GM23338 (cell line): ENCODE data around the gene FLOT1. TPM values are rescaled to one million over a fixed set of nuclear protein-coding genes. Genes with fewer than 3 reads are reported as not detected.

ENCODE experiments used
- ATAC-seq: fragments of 200-7000 bp; cut with Tn5 transposase; 3 replicates; pipeline ENCODE4 v1.9.1; 2020
- DNase-seq: peaks from one replicate; pipeline ENCODE4 v3.0.0-alpha.2; 2015; ENCODE audit warnings: low spot score
- H2AFZ ChIP-seq: fragments of 200-600 bp; sonication (generic); 2 replicates; pipeline ENCODE4 v1.8.0; 2016; ENCODE audit warnings: antibody characterized with exemption, mild to moderate bottlenecking, moderate library complexity
- H3F3A ChIP-seq: fragments of 200-600 bp; sonication (generic); replicated peaks from 2 replicates; pipeline ENCODE4 v1.8.0; 2017; ENCODE audit warnings: antibody characterized with exemption, mixed run types, low read depth
- H3K27ac ChIP-seq: fragments of 200-600 bp; sonication (generic); 2 replicates; pipeline ENCODE4 v1.6.1; 2016; ENCODE audit warnings: low read depth
- H3K27me3 ChIP-seq: fragments of 200-600 bp; sonication (generic); 2 replicates; pipeline ENCODE4 v1.8.0; 2016; ENCODE audit warnings: mild to moderate bottlenecking, mixed run types, moderate library complexity; ENCODE audit not compliant: insufficient read depth
- H3K36me3 ChIP-seq: fragments of 200-600 bp; sonication (generic); 2 replicates; pipeline ENCODE4 v1.8.0; 2016; ENCODE audit warnings: mild to moderate bottlenecking; ENCODE audit not compliant: insufficient read depth
- H3K4me1 ChIP-seq: fragments of 200-600 bp; sonication (generic); 2 replicates; pipeline ENCODE4 v1.8.0; 2016; ENCODE audit warnings: mild to moderate bottlenecking, moderate library complexity; ENCODE audit not compliant: insufficient read depth
- H3K4me2 ChIP-seq: fragments of 200-600 bp; sonication (generic); 2 replicates; pipeline ENCODE4 v1.7.1; 2017; ENCODE audit warnings: mixed run types
- H3K4me3 ChIP-seq: fragments of 200-600 bp; sonication (generic); 2 replicates; pipeline ENCODE4 v1.6.1; 2016; ENCODE audit warnings: mixed run types
- H3K79me2 ChIP-seq: fragments of 200-600 bp; sonication (generic); replicated peaks from 2 replicates; pipeline ENCODE4 v1.8.0; 2017; ENCODE audit warnings: mild to moderate bottlenecking; ENCODE audit not compliant: insufficient read depth
- H3K9me2 ChIP-seq: fragments of 200-600 bp; sonication (generic); 2 replicates; pipeline ENCODE4 v1.8.0; 2017; ENCODE audit not compliant: insufficient read depth
- H4K20me1 ChIP-seq: fragments of 200-600 bp; sonication (generic); replicated peaks from 2 replicates; pipeline ENCODE4 v1.8.0; 2017; ENCODE audit warnings: mild to moderate bottlenecking; ENCODE audit not compliant: insufficient read depth
- H3K27ac Mint-ChIP-seq: 2 replicates; pipeline ENCODE4 v1.8.0; 2020; ENCODE audit warnings: inconsistent platforms, mild to moderate bottlenecking, moderate library complexity, mixed read lengths
- H3K27me3 Mint-ChIP-seq: 3 replicates; pipeline ENCODE4 v1.8.0; 2022; ENCODE audit warnings: low read depth, mild to moderate bottlenecking, moderate library complexity, mixed read lengths, inconsistent platforms; ENCODE audit not compliant: insufficient read depth, poor library complexity
- H3K36me3 Mint-ChIP-seq: 3 replicates; pipeline ENCODE4 v1.8.0; 2021; ENCODE audit warnings: low read depth, mild to moderate bottlenecking, inconsistent platforms, moderate library complexity, mixed read lengths
- H3K4me1 Mint-ChIP-seq: 3 replicates; pipeline ENCODE4 v1.8.0; 2020; ENCODE audit warnings: mild to moderate bottlenecking, inconsistent platforms, mixed read lengths
- H3K4me3 Mint-ChIP-seq: 3 replicates; pipeline ENCODE4 v1.8.0; 2021; ENCODE audit warnings: moderate library complexity, mild to moderate bottlenecking, inconsistent platforms, mixed read lengths
- H3K9me3 Mint-ChIP-seq: 3 replicates; pipeline ENCODE4 v1.8.0; 2020; ENCODE audit warnings: moderate library complexity, mild to moderate bottlenecking, inconsistent platforms, mixed read lengths
- CREB1 ChIP-seq: fragments of 250-450 bp; sonication (Bioruptor Pico); IDR thresholded peaks from 2 replicates; pipeline ENCODE4 v1.5.0; 2020; ENCODE audit warnings: low read depth, mild to moderate bottlenecking, moderate library complexity
- CTCF ChIP-seq, 2 experiments: fragments of 200-600 bp in 1 of 2; sonication (generic) in 1 of 2; conservative IDR thresholded peaks; 2 replicates each; pipeline versions ENCODE4 v1.5.1 to v1.6.1; 2016 to 2017; ENCODE audit warnings: antibody characterized with exemption in 2 of 2, low read depth in 2 of 2, mild to moderate bottlenecking in 2 of 2, moderate library complexity in 1 of 2
- EZH2 ChIP-seq: fragments of 200-600 bp; sonication (generic); IDR thresholded peaks from one replicate; pipeline ENCODE4 v1.8.0; 2017; ENCODE audit warnings: antibody characterized with exemption, mild to moderate bottlenecking, low read depth; ENCODE audit not compliant: unreplicated experiment
- EZH2phosphoT487 ChIP-seq: fragments of 200-600 bp; sonication (generic); IDR thresholded peaks from one replicate; pipeline ENCODE4 v1.8.1; 2018; ENCODE audit warnings: antibody characterized with exemption; ENCODE audit not compliant: unreplicated experiment
- JUNB ChIP-seq: IDR thresholded peaks from one replicate; pipeline ENCODE4 v1.6.1; 2016; ENCODE audit warnings: antibody characterized with exemption; ENCODE audit not compliant: unreplicated experiment
- NANOG ChIP-seq: IDR thresholded peaks from 2 replicates; pipeline ENCODE4 v1.6.1; 2016; ENCODE audit warnings: antibody characterized with exemption, borderline replicate concordance
- POLR2AphosphoS5 ChIP-seq: IDR thresholded peaks from 2 replicates; pipeline ENCODE4 v1.6.1; 2016; ENCODE audit warnings: antibody characterized with exemption, low read depth
- ZNF114 ChIP-seq: fragments of 250-450 bp; sonication (Bioruptor Pico); IDR thresholded peaks from 2 replicates; pipeline ENCODE4 v1.5.0; 2020; ENCODE audit warnings: mild to moderate bottlenecking, moderate library complexity
- ZNF331 ChIP-seq: fragments of 250-450 bp; sonication (Bioruptor Pico); IDR thresholded peaks from 2 replicates; pipeline ENCODE4 v1.5.0; 2020; ENCODE audit warnings: low read depth, mild to moderate bottlenecking, moderate library complexity
- polyA plus RNA-seq: library from polyadenylated mRNA; unstranded; fragments of >200 nt; fragmentation: Nextera tagmentation; extraction: Ambion mirVana; gene quantifications from 2 replicates; pipeline ENCODE4 v1.2.1, GENCODE V29; 2016
- total RNA-seq: library from RNA; depleted of rRNA; stranded (reverse); fragments of >200 nt; shearing (Covaris generic); gene quantifications from 2 replicates; pipeline ENCODE4 v1.2.3, GENCODE V29; 2014
- TF ChIP-seq, protein P1 (sequence below): IDR thresholded peaks from one replicate; pipeline ENCODE4 v1.6.1; 2018; ENCODE audit warnings: antibody characterized with exemption; ENCODE audit not compliant: unreplicated experiment
- TF ChIP-seq, protein P2 (sequence below): IDR thresholded peaks from 2 replicates; pipeline ENCODE4 v1.6.1; 2016; ENCODE audit warnings: antibody characterized with exemption

Gene FLOT1
- total and polyA plus RNA-seq, 2 experiments from 2014 or later: 72.2 to 94.5 TPM

DNA sequence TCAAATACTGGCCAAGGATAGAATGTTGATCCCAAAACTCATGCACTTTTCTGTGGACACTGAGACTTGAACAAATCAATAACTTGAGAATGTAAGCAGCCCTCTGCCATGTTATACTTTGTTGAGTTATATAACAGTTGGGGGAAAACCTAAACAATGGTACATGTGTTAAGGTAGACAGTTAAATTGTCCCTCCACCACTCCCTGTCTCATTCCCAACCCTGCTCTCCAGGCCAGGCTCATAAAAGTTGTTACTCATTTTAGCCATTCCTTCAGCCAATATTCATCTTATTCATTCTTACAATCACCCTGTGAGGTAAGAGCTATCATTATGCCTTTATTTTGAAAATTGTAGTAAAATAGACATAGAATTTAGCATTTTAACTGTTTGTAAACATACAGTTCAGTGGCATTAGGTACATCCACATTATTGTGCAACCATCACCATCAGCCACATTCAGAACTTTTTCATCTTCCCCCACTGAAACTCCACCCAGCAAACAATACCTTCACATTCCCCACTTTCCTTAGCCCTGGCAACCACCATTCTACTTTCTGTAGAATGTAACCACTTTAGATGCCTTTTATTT, 40.0 kb upstream of the FLOT1 start (continued):
- TF ChIP-seq CTCF (conservative IDR thresholded peaks at IDR 0.05; ENCODE audit: low read depth in 2 of 2) (no peak), POLR2AphosphoS5 (no peak)
- TF ChIP-seq, protein P1, sequence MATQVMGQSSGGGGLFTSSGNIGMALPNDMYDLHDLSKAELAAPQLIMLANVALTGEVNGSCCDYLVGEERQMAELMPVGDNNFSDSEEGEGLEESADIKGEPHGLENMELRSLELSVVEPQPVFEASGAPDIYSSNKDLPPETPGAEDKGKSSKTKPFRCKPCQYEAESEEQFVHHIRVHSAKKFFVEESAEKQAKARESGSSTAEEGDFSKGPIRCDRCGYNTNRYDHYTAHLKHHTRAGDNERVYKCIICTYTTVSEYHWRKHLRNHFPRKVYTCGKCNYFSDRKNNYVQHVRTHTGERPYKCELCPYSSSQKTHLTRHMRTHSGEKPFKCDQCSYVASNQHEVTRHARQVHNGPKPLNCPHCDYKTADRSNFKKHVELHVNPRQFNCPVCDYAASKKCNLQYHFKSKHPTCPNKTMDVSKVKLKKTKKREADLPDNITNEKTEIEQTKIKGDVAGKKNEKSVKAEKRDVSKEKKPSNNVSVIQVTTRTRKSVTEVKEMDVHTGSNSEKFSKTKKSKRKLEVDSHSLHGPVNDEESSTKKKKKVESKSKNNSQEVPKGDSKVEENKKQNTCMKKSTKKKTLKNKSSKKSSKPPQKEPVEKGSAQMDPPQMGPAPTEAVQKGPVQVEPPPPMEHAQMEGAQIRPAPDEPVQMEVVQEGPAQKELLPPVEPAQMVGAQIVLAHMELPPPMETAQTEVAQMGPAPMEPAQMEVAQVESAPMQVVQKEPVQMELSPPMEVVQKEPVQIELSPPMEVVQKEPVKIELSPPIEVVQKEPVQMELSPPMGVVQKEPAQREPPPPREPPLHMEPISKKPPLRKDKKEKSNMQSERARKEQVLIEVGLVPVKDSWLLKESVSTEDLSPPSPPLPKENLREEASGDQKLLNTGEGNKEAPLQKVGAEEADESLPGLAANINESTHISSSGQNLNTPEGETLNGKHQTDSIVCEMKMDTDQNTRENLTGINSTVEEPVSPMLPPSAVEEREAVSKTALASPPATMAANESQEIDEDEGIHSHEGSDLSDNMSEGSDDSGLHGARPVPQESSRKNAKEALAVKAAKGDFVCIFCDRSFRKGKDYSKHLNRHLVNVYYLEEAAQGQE: no peak

GRCh38 chr6:30781743-30782424, 39.4 kb upstream of the FLOT1 start:
- H3K4me3 ChIP-seq: no peak overlapping the region
- H3K27ac Mint-ChIP-seq: no peak overlapping the region
- H2AFZ ChIP-seq: peak overlapping the region; percentile 81
- ATAC-seq (no peak), DNase-seq (no peak)
- peaks cover 16% of the 10 kb centered on the region for H3K4me1 Mint-ChIP-seq
- no peaks in the 10 kb centered on the region for H3K27me3 ChIP-seq
- H3K9me3 Mint-ChIP-seq: peaks cover 19% of the 10 kb centered on the region
- 0 out of 2 replicates have a peak, but pooled peaks cover 3% of the 10 kb centered on the region for H3F3A ChIP-seq
- peaks cover 16% of the 10 kb centered on the region for H3K36me3 Mint-ChIP-seq
- H3K4me3 Mint-ChIP-seq: no peak overlapping the region
- H4K20me1 ChIP-seq: no peaks in the 10 kb centered on the region
- H3K4me1 ChIP-seq: peaks cover 6% of the 10 kb centered on the region; the same call in 1 of the 2 replicates
- H3K27ac ChIP-seq: peak overlapping the region; percentile 39; the same call in 1 of the 2 replicates
- no peaks in the 10 kb centered on the region for H3K36me3 ChIP-seq
- H3K9me2 ChIP-seq: no peaks in the 10 kb centered on the region
- peaks cover 13% of the 10 kb centered on the region for H3K27me3 Mint-ChIP-seq
- H3K79me2 ChIP-seq: no peaks in the 10 kb centered on the region
- no peak overlapping the region for H3K4me2 ChIP-seq
- TF ChIP-seq CREB1 (CRISPR knock-in tag): no peak
- TF ChIP-seq EZH2: no peak
- no peak for TF ChIP-seq EZH2phosphoT487
- TF ChIP-seq, protein P2, sequence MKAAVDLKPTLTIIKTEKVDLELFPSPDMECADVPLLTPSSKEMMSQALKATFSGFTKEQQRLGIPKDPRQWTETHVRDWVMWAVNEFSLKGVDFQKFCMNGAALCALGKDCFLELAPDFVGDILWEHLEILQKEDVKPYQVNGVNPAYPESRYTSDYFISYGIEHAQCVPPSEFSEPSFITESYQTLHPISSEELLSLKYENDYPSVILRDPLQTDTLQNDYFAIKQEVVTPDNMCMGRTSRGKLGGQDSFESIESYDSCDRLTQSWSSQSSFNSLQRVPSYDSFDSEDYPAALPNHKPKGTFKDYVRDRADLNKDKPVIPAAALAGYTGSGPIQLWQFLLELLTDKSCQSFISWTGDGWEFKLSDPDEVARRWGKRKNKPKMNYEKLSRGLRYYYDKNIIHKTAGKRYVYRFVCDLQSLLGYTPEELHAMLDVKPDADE: no peak
- TF ChIP-seq, protein P1: no peak
- TF ChIP-seq CTCF (conservative IDR thresholded peaks at IDR 0.05; ENCODE audit: low read depth in 2 of 2): no peak
- no peak for TF ChIP-seq JUNB
- TF ChIP-seq NANOG: no peak
- no peak for TF ChIP-seq ZNF114 (CRISPR knock-in tag)
- TF ChIP-seq ZNF331 (CRISPR knock-in tag): no peak
